Neural progenitor cell (in vitro differentiated cells): ENCODE results near the gene ANO10. TPM values are rescaled to one million over a fixed set of nuclear protein-coding genes. Genes with fewer than 3 reads are reported as not detected.

Source experiments
- DNase-seq: peaks from one replicate; pipeline ENCODE4 v3.0.0-alpha.2; 2016; ENCODE audit warnings: low spot score
- H2AFZ ChIP-seq: fragments of 200-600 bp; sonication (generic); replicated peaks from 2 replicates; pipeline ENCODE4 v1.6.1; 2016; ENCODE audit warnings: antibody characterized with exemption
- H3F3A ChIP-seq: fragments of 200-600 bp; sonication (generic); 2 replicates; pipeline ENCODE4 v1.6.1; 2016; ENCODE audit warnings: antibody characterized with exemption, low read depth
- H3K27ac ChIP-seq: fragments of 200-600 bp; sonication (generic); 2 replicates; pipeline ENCODE4 v1.5.1; 2016; ENCODE audit warnings: mild to moderate bottlenecking
- H3K27me3 ChIP-seq: fragments of 200-600 bp; sonication (generic); 2 replicates; pipeline ENCODE4 v1.6.1; 2016; ENCODE audit warnings: mild to moderate bottlenecking, moderate library complexity
- H3K36me3 ChIP-seq: fragments of 200-600 bp; sonication (generic); 2 replicates; pipeline ENCODE4 v1.5.1; 2016
- H3K4me1 ChIP-seq: fragments of 200-600 bp; sonication (generic); 2 replicates; pipeline ENCODE4 v1.6.1; 2016; ENCODE audit warnings: mixed run types
- H3K4me2 ChIP-seq: fragments of 200-600 bp; sonication (generic); 2 replicates; pipeline ENCODE4 v1.6.1; 2016
- H3K4me3 ChIP-seq: fragments of 200-600 bp; sonication (generic); 2 replicates; pipeline ENCODE4 v1.5.1; 2016
- H3K79me2 ChIP-seq: fragments of 200-600 bp; sonication (generic); 2 replicates; pipeline ENCODE4 v1.6.1; 2016; ENCODE audit warnings: low read depth
- H3K9ac ChIP-seq: fragments of 200-600 bp; sonication (generic); 2 replicates; pipeline ENCODE4 v1.6.1; 2016
- H3K9me3 ChIP-seq: fragments of 200-600 bp; sonication (generic); 2 replicates; pipeline ENCODE4 v1.5.1; 2016; ENCODE audit warnings: low read depth
- H4K20me1 ChIP-seq: fragments of 200-600 bp; sonication (generic); 2 replicates; pipeline ENCODE4 v1.6.1; 2016; ENCODE audit warnings: low read depth
- H3K27ac Mint-ChIP-seq: 3 replicates; pipeline ENCODE4 v1.8.0; 2021; ENCODE audit warnings: mixed read lengths
- H3K27me3 Mint-ChIP-seq: 2 replicates; pipeline ENCODE4 v1.8.0; 2022; ENCODE audit warnings: low read depth, mild to moderate bottlenecking, inconsistent platforms, moderate library complexity, mixed read lengths; ENCODE audit not compliant: insufficient read depth
- H3K36me3 Mint-ChIP-seq: 3 replicates; pipeline ENCODE4 v1.8.0; 2021; ENCODE audit warnings: mixed read lengths
- H3K4me1 Mint-ChIP-seq: 3 replicates; pipeline ENCODE4 v1.8.0; 2021; ENCODE audit warnings: mixed read lengths
- H3K4me3 Mint-ChIP-seq: 3 replicates; pipeline ENCODE4 v1.8.0; 2021; ENCODE audit warnings: mild to moderate bottlenecking, moderate library complexity, mixed read lengths
- H3K9me3 Mint-ChIP-seq: 3 replicates; pipeline ENCODE4 v1.8.0; 2020; ENCODE audit warnings: mixed read lengths
- CTCF ChIP-seq: fragments of 200-600 bp; sonication (generic); IDR thresholded peaks from 2 replicates; pipeline ENCODE4 v1.5.1; 2017; ENCODE audit warnings: antibody characterized with exemption, mild to moderate bottlenecking
- EZH2 ChIP-seq: fragments of 200-600 bp; sonication (generic); IDR thresholded peaks from 2 replicates; pipeline ENCODE4 v1.6.1; 2017; ENCODE audit warnings: antibody characterized with exemption, mild to moderate bottlenecking, moderate library complexity
- EZH2phosphoT487 ChIP-seq: fragments of 200-600 bp; sonication (generic); IDR thresholded peaks from 2 replicates; pipeline ENCODE4 v1.6.1; 2017; ENCODE audit warnings: antibody characterized with exemption
- total RNA-seq: library from RNA; depleted of rRNA; stranded (reverse); fragments of >200 nt; gene quantifications from 2 replicates; pipeline ENCODE4 v1.2.3, GENCODE V29; 2015; ENCODE audit warnings: low replicate concordance

Gene ANO10
- total RNA-seq, 1 donor from 2014 or later: 44.4 TPM

GRCh38 chr3:43345246-43345645 is 276.6 kb downstream of the ANO10 start:
- Histone ChIP-seq H3K27ac (no peak overlapping the region), H3K9me3 (no peaks in the 10 kb centered on the region), H3K27me3 (no peaks in the 10 kb centered on the region), H3K79me2 (no peaks in the 10 kb centered on the region), H3K4me1 (no peaks in the 10 kb centered on the region), H4K20me1 (peaks cover 11% of the 10 kb centered on the region), H3K9ac (no peak overlapping the region), H3K36me3 (peaks cover under 1% of the 10 kb centered on the region), H3K4me3 (no peak overlapping the region), H3K4me2 (no peak overlapping the region), H2AFZ (no peak overlapping the region), H3F3A (no peaks in the 10 kb centered on the region)
- DNase-seq: no peak
- no peak overlapping the region for H3K4me3 Mint-ChIP-seq
- no peak for TF ChIP-seq EZH2
- TF ChIP-seq CTCF: no peak
- no peak for TF ChIP-seq EZH2phosphoT487
- H3K27me3 Mint-ChIP-seq: no peaks in the 10 kb centered on the region
- H3K4me1 Mint-ChIP-seq: peaks cover 4% of the 10 kb centered on the region
- peaks cover under 1% of the 10 kb centered on the region for H3K9me3 Mint-ChIP-seq
- H3K27ac Mint-ChIP-seq: no peak overlapping the region
- peaks cover 53% of the 10 kb centered on the region for H3K36me3 Mint-ChIP-seq

DNA sequence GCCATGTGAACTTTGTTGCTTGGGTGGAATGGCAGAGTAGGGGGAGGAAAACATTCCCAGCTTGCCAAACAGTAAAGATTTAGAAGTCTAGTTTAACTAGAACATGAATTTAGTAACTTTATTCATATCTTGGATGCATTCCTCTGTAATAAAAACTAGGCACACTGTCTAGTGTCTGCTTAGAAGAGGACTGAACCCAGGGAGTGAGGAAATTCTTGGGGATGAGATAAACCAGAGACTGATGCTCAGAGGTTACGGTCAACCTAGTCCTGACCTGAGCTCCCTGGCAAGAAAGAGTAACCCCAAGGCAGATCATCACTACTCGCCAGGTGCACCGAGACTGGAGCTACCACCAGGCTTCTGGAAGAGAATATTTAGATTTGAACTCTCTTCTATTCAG is 277.3 kb downstream of the ANO10 start:
- Histone ChIP-seq H3K27me3 (no peaks in the 10 kb centered on the region), H3F3A (no peaks in the 10 kb centered on the region), H3K4me2 (no peak overlapping the region), H3K36me3 (peaks cover 4% of the 10 kb centered on the region), H4K20me1 (peaks cover 11% of the 10 kb centered on the region), H2AFZ (no peak overlapping the region), H3K79me2 (no peaks in the 10 kb centered on the region), H3K9ac (no peak overlapping the region), H3K9me3 (no peaks in the 10 kb centered on the region), H3K27ac (no peak overlapping the region), H3K4me3 (no peak overlapping the region), H3K4me1 (no peaks in the 10 kb centered on the region)
- no peak for TF ChIP-seq EZH2phosphoT487
- TF ChIP-seq CTCF: no peak
- TF ChIP-seq EZH2: no peak
- no peak overlapping the region for H3K4me3 Mint-ChIP-seq
- DNase-seq: no peak
- H3K9me3 Mint-ChIP-seq: peaks cover 5% of the 10 kb centered on the region
- H3K27ac Mint-ChIP-seq: no peak overlapping the region
- no peaks in the 10 kb centered on the region for H3K27me3 Mint-ChIP-seq
- peaks cover 4% of the 10 kb centered on the region for H3K4me1 Mint-ChIP-seq
- H3K36me3 Mint-ChIP-seq: peaks cover 58% of the 10 kb centered on the region

- H3K36me3 Mint-ChIP-seq: peaks cover 56% of the 10 kb centered on the region
- H3F3A ChIP-seq: no peaks in the 10 kb centered on the region
- H3K4me2 ChIP-seq: no peak overlapping the region
- no peak overlapping the region for H3K4me3 ChIP-seq
- no peaks in the 10 kb centered on the region for H3K27me3 Mint-ChIP-seq
- TF ChIP-seq EZH2 (no peak), EZH2phosphoT487 (no peak), CTCF (no peak)
- peaks cover 11% of the 10 kb centered on the region for H4K20me1 ChIP-seq
- no peaks in the 10 kb centered on the region for H3K79me2 ChIP-seq
- no peaks in the 10 kb centered on the region for H3K4me1 ChIP-seq
- no peak overlapping the region for H3K27ac ChIP-seq
- peaks cover 4% of the 10 kb centered on the region for H3K9me3 ChIP-seq
- H3K9ac ChIP-seq: no peak overlapping the region
- peaks cover 4% of the 10 kb centered on the region for H3K4me1 Mint-ChIP-seq
- no peak for DNase-seq
- H3K9me3 Mint-ChIP-seq: peaks cover 6% of the 10 kb centered on the region
- no peak overlapping the region for H3K4me3 Mint-ChIP-seq
- H2AFZ ChIP-seq: no peak overlapping the region
- no peak overlapping the region for H3K27ac Mint-ChIP-seq
- peaks cover 6% of the 10 kb centered on the region for H3K36me3 ChIP-seq
- no peaks in the 10 kb centered on the region for H3K27me3 ChIP-seq
These were observed 278.0 kb downstream of the ANO10 start for GRCh38 chr3:43343815-43344214.
